Measurements from ENCODE around the gene AJAP1.

DNA sequence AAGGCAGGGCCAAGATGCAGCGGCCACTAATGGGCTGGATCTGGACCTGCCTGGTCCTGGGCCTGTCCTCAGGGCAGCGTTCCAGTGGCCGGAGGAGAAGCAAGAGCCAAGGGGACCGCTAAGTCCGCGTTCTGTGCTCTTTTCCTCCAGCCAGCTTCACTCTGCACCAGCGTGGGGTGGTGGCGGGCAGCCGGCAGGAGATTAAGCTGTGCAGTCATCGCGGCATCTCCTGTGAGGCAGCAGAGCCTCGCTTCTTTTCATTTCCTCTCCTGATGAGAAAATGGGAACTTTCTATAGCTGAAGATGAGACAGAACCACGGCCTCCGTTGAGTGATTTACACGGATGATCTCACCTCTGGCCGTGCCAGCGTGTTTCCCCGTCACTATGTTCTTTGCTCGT, 43.4 kb downstream of the AJAP1 start:
- TF ChIP-seq, protein P1, sequence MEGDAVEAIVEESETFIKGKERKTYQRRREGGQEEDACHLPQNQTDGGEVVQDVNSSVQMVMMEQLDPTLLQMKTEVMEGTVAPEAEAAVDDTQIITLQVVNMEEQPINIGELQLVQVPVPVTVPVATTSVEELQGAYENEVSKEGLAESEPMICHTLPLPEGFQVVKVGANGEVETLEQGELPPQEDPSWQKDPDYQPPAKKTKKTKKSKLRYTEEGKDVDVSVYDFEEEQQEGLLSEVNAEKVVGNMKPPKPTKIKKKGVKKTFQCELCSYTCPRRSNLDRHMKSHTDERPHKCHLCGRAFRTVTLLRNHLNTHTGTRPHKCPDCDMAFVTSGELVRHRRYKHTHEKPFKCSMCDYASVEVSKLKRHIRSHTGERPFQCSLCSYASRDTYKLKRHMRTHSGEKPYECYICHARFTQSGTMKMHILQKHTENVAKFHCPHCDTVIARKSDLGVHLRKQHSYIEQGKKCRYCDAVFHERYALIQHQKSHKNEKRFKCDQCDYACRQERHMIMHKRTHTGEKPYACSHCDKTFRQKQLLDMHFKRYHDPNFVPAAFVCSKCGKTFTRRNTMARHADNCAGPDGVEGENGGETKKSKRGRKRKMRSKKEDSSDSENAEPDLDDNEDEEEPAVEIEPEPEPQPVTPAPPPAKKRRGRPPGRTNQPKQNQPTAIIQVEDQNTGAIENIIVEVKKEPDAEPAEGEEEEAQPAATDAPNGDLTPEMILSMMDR (IDR thresholded peaks at IDR 0.05; ENCODE audit: low read depth, low read length): no peak
- TF ChIP-seq POLR2A (IDR thresholded peaks at IDR 0.05; ENCODE audit: extremely low read depth, insufficient read length): no peak
- TF ChIP-seq MYC (IDR thresholded peaks at IDR 0.05; ENCODE audit: low read depth, low read length): no peak
